T1000 (cell line): ENCODE results near the gene RAB22A.
"Not testable (repeated sequence)": the region's sequence is repeated elsewhere in the genome, so short reads cannot be mapped to it uniquely, and the experiment has no call there.

Experiments
- DNase-seq: peaks from one replicate; lab custom pipeline; 2025; ENCODE audit warnings: mixed read lengths; lab: John Stamatoyannopoulos, UW

The RAB22A gene

GRCh38 chr20:58388882-58389323, 79.4 kb downstream of the RAB22A start, which contains the start of gene VAPB:
TSS of gene VAPB (plus strand) at chr20:58389229. CDS start at chr20:58389460, 231 bp downstream.
- peak; percentile 88 for DNase-seq

GRCh38 chr20:58389324-58389967, 79.9 kb downstream of the RAB22A start:
- DNase-seq = no peak

DNA sequence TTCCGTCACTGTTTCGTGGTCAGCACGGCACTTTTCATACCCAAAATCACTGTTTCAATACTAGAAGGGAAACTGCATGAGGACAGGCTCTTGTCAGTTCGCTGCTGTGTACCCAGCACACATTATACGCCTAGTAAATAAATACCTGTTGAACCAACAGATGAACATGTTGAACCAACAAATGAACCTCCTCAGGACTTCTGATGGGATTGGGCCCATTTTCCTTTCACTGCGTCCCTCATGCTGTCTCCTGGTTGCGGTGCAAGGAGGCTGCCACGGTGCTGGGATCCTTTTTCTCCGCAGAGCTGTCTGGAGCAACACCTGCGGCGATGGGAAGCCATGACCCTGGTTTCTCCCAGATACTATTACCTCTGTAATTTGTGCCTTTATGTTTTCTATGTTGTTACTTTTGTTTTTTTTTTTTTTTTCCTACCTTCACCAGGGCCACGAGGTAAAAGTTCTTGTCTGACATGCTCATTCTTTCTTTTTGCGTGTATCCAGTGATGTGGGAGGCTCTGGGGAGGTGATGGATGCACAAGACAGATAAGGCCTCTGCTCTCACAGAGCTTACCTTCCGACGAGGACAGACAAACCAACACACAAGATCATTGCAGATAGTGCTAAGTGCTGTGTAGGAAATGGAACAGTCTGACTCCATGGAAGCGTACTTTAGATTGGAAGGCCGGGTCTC, 80.6 kb downstream of the RAB22A start:
- DNase-seq = no peak

DNA sequence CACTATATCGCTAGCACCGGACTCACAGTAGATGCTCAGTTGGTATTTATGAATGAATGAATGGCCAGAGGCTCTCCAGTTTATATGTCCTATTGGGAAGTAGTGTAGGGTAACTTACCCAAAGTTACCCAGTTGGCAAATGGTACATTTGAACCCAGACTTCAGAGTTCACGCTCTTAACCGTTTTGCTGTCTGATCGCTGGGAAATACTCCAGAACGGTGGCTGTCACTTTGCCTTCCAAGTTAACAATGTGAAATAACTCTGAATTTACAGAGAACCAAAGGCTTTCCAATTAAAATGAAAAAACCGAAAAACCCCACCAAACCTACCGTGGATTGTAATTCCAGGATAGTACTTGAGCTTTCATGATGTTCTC, 81.1 kb downstream of the RAB22A start:
- no peak for DNase-seq

DNA sequence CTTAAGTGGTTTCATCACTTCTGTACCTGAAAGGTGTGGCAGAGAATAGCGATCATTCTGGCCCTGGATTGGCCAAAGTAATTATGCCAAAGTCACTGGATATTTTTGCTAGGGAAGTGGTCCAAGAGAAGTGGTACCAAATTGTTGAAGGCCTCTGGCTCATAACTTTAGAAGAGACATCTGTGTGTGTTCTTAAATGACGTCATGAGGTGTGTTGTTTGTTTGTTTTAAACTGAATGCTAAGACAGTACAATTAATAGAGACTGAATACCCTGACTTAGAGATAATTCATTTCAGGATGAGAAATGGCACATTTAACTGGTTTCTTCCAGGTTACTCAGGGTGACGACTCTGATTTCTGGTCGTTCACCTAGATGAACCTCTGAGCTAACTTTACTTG, 82.8 kb downstream of the RAB22A start:
- no peak for DNase-seq

DNA sequence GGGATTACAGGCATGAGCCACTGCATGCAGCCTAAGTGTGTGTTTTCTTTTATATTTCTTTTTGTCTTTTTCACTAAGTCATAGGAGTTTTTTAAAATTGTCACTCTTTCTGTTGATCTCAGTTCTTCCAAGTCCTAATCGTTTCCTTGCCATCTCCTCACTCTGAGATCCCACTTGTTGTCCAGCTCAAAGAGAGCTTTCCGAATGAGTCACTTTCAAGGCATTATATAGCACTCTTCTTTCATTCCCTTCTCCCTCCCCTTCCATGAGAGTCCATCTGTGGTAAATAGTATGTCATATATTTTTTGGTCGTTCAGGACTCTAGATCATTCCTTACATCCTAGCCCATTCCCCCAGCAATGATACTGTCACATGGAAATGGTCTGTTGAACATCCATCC, 83.8 kb downstream of the RAB22A start:
- DNase-seq = no peak

GRCh38 chr20:58394801-58395200, 85.3 kb downstream of the RAB22A start:
- no peak for DNase-seq

DNA sequence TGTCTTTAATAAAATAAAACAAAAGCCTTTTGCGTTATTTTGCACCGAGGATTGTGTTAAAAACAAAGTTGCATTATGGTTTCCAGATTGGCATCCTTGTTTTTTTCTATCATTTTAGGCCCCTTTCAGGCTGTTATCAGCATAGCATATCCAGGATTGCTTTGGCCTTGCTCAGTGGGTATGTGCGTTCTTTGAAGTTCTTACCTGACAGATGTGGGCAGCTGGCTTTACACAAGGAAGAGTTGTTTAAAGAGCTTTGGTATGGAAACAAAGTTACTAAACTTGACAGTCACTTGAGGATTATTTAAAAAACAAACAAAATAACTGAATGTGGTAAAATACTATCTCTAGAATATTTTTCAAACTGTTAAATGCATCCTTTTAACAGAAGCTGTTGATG, 86.1 kb downstream of the RAB22A start:
- DNase-seq = no peak

DNA sequence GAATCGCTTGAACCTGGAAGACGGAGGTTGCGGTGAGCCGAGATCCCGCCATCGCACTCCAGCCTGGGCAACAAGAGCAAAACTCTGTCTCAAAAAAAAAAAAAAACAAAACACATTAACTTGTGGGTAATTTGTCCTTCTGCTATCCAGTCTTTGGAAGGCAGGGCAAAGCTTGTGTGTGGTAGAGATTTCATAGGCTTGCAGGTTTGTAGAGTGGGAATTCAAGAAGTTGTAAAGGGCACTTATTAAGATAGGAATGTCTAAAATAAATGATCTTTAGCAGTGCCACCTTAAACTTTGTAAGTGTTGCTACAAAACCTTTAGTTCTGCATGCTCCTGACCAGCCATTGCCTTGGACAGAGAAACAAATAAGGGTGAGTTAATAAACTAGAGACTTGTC, 87.9 kb downstream of the RAB22A start:
- DNase-seq = no peak

GRCh38 chr20:58398254-58398653, 88.7 kb downstream of the RAB22A start:
- no peak for DNase-seq

DNA sequence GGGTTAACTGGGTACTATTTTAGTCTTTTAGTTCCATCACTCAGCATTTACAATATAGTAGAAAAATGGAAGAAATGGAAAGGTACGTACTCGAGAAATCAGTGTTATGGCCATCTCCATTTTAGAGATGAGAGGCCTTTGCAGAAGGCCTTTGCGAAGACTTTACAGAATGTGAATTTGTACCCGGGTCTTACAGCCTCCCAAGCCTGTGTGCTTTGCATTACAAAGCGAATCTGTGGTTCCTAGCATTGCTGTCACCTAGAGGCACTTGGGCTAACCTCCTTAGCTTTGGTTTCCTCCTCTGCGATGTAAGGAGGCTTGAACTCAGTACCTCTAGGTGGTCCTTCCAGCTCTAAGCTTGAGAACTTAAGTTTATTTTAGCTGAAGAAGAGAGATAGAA, 90.4 kb downstream of the RAB22A start:
- no peak for DNase-seq

- no peak for DNase-seq
Observed at GRCh38 chr20:58401162-58401561, 91.6 kb downstream of the RAB22A start.

DNA sequence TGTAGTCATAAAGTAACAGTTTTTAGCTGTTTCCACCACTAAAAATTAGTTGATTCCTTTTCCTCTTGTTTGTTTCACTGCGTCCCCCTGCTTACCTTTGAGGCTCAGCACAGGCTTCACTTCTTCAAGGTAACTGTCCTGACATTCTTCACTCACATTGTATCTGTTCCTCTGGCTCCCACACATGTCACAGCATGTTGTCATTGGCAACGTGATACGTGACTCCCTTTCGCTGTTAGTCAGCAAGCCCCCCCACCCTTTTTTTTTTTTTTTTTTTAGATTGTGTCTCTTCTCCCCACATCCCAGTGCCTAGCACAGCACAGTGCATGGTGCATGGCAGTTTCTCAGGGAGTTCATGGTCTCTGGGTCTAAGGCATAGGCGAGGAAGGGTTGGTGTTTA, 92.8 kb downstream of the RAB22A start:
- DNase-seq = no peak

GRCh38 chr20:58402827-58403226, 93.3 kb downstream of the RAB22A start:
- no peak for DNase-seq

- DNase-seq = no peak
Observed at GRCh38 chr20:58403272-58403671, 93.8 kb downstream of the RAB22A start.

GRCh38 chr20:58405504-58406291, 96.2 kb downstream of the RAB22A start:
- no peak for DNase-seq

DNA sequence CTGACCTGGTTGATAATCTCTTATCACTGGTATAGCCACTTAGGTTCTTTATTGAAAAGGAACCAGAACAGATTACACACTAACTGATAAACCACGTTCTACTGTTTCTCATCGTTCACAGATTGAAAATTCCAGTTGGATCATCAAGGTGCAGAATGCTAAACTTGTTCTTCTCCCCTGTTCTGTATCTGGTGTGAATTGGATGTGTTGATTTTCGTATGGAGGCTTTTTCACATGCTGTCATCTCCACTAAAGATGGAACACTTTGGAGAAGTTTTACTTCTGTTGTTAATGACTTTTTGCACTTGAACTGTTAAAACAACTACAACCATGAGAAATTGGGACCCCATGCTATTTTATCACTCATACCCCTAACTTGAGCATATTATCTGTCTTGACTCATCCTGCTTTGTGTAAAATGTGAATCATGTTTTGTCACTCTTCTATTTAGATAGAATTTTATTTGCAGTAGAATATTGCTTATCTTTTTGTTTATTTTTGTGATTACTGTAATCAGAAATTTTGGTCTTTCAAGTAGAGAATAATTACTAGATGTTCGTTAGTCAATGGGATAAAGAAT, 97.0 kb downstream of the RAB22A start:
- no peak for DNase-seq

GRCh38 chr20:58407201-58407873, 97.8 kb downstream of the RAB22A start:
- no peak for DNase-seq

- DNase-seq = no peak
Observed at GRCh38 chr20:58407966-58408557, 98.5 kb downstream of the RAB22A start.

DNA sequence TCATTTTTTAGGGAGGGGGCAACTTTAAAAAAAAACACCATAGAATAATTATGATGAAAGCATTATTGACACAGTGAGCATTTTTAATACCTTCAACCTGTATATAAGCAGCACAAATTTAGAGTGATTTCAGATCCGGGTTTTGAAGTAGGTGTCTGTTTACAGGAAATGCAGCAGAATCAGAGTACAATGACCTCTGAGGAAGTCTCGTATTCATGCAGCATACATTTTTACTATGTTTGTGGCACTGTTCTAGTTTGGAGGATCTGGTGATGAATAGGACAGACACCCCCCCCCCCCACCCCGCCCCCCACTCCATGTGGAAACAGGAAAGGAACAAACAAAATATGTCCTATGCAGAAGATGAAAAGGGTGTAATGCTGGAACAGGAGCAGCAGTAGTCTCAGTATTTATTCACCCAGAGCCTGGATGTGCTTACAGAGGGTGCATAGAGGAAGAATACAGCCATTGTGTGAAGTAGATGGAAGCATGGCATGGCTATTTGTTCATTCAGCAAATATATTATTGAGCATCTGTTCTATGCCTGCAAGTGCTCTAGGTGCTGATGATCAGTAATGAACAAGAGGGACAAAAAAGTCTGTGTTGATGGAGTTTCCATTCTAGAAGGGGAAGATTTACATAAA, 99.2 kb downstream of the RAB22A start:
- DNase-seq = no peak

GRCh38 chr20:58414216-58414615, 104.7 kb downstream of the RAB22A start:
- not testable (repeated sequence) for DNase-seq
